ENCODE data around the gene GPR153.

The GPR153 gene

DNA sequence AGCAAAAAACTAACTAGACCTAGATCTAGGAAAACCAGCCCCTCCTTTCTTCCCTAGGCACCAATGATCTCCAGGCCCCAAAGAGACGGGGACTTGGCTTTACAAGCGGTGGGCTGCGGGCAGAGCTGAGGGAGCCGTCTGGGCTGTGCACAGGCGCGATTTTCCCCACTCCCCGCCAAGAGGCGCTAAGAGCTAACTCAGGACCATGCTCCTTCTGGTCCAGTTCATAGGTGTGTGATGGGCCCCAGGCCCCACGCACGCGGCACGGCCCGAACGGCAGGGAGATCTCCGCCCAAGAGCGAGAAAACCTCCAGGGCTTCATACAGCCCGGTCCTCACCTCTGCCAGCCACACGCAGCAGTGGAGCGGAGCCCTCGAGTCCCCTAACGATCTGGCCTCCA lies 7.5 kb upstream of the GPR153 start:
- no peak for DNase-seq

DNA sequence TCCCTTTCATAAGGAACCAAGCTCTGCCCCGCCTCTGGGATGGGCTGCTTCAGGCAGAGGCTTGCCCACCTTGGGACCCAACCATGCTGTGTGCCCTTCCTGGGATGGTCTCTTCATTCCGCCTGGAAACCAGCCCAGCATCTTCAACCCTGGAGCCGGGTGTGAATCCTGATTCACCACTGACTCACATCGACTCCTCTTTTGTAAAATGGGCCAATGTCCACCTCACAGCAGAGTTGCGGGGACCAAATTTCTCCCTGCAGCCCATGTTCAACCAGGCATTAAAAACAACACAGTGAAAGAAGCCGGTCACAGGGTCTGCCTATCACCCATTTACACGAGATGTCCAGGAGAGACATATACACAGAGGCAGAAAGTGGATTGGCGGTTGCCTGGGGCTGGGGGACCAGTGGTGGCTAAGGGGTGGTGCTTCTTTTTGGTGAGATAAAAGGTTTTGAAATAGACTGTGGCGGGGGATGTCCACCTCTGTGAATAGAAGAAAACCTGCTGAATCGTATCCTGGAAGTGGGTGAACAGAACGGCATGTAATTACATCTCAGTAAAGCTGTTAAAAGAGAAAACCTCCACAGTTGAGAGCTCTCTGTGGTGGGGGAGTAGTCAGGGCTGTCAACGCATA lies 6.9 kb upstream of the GPR153 start:
- DNase-seq = no peak

DNA sequence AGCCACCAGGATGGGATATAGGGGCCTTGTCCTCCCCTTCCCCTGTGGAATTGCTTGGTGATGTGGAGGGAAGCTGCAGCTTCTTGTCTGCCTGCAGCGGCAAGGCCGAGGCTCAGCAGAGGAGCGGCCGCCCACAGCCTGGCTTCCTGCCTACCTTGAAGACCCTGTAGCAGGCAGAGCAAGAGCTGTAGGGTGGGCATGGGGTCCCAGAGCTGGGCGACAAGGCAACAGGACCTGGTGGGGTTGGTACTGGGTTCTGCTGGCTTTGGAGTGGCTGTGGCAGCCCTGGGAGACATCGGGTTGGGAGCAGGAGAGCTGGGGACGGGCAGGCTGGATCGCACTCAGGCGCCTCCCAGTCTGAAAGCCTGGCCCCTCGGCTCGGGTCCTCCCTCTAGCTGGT lies 5.7 kb upstream of the GPR153 start:
- DNase-seq = no peak

DNA sequence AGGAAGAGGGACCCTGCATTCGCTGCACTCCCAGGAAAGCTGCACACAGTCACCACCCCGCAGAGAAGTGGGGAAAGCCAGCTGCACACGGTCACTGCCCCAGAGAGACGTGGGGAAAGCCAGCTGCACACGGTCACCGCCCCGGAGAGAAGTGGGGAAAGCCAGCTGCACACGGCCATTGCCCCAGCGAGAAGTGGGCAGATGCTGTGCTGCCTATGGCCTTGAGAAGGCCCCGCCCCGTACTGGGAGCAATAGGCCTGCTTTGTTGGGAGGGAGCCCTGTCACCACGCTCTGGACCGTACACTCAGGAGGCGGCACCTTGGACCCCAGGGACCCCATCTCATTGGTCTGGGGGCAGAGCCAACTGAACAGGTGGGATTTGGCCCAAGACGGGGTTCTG lies 4.3 kb upstream of the GPR153 start:
- DNase-seq = no peak

DNA sequence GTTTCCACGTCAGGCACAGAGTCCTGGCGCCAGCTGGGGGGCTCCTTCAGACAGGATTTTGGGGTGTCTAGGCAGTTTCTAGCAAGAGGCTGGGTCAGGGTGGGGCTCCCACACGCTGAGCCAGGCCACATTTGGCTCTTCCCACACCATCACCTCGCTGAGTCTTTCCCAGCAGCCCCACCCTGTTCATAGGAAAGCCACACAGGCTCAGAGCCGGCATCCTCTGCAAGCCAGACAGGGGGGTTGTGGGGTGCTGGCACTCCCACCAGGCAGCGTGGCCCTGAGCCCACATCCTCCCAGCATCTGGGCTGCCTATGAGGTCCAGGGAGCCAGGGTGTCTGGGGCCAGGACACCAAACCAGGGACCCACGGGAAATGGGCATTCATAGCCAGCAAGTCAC lies 2.8 kb upstream of the GPR153 start:
- DNase-seq = no peak

DNA sequence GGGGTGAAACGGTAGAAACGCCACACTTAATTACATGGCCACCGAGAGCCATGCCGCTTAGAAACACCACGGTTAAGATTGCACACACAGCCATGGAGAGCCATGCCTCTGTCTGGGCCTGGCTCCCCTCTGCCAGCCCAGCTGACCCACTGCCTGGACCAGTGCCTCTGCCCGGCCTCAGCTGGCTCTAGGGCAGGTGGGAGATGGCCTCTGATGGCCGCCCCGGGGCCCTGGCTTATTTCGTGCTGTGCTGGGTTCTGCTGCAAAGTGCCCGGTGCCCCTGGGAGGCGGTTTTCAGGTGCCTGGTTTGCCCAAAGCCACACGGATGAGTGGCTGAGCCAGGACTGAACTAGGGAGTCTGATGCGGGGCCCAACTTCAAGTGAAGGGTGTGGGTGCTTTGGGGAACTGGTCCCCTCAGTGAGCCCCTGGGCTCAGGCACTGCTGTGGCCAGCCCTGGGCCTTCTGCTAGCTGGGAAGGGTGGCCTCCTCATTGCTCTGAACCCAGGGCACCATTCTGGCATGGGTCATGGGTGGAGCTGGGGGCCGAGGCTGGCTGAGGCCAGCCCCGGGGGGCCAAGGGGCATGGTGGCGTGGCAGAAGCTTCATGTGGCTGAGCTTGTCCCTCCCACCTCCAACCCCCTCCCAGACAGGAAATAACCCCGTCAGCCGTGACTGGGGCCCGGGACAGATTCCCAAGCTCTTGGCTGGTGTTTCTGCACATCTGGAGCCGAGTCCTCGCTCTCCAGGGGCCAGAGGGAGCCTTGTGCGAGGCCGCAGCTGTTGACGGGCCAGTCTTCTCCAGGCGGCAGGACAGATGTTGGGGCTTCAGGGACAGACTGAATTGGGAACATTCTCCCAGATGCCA lies 1.9 kb upstream of the GPR153 start:
- no peak for DNase-seq

DNA sequence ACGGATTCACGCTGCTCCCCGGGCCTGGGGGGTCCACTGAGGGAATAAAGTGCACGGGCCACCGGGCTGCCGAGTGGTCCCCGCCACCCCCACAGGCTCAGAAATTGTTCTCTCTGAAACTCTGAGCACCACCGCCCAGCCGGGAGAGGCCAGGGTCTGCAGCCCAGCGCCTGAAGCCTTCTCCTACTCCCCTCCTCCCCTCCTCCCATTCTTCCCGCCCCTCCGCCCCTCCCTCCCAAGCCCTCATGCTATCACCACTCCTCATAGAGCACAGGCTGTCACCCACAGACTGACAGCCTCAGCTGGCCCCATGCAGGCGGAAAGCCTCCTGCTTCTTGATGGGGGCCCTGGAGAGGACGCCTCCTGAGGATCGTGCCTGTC lies 707 bp upstream of the GPR153 start:
- DNase-seq = no peak

DNA sequence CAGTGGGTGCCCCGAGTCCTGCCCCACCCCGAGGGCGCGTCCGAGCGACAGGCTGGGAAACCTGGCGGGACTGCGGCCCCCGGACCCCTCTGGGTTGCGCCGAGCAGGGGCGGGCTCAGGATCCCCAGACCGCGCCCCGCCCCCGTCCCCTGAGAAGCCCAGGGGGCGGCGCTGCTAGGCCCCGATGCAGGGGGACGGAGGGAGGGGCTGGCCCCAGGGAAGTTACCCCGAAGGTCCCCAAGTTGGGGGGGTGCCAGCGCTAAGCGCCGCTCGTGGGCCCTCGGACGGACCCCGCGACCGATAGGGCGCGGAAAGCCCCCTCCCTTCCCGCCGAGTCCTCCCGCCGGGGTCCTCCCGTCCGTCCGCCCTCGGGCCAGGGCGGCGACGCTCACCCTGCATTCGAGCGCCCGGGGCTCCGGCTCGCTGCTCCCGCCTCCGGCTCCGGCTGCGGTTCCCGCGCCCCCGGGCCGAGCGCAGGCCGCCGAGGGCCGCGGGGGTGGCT lies 414 bp downstream of the GPR153 start:
- no peak for DNase-seq

DNA sequence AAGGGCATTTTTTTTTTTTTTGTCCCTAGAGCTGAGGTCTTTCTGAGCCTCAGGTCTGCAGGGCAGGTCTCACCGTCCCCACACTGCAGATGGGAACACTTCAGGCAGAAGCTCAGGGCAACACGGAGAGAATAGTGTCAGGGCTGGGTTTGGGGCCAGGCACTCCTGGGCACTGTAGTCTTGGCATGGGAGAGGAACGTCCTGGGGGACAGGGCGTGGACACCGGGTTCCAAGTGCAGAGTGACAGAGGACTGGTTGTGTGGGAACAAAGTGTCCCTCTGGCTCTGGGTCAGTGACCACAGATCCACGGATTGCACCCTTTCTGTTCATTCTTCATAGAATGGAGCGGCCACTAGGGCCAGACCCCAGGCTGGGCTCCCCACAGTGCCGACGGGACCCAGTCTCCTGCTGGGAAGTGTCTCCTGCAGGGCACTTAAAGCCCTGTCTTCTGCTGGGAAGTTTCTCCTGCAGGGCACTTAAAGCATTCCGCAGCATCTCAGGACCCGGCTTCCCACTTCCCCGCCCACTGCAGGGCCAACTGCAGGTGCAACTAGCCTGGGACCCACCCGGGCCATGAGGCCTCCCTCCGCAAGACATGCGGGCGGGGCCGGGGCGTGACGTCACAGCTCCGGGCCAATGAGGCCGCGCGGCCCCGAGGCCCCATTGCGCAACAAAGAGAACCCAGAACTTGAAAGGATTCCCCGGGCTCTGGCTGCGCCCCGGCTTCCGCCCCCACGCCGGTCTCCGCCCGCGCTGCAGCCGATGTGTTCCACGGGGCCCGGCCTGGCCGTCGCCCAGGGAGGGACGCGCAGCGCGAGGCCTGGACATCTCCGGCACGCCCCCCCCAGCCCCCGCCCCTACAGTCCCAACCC lies 1.2 kb downstream of the GPR153 start:
- DNase-seq = peak; percentile 83

DNA sequence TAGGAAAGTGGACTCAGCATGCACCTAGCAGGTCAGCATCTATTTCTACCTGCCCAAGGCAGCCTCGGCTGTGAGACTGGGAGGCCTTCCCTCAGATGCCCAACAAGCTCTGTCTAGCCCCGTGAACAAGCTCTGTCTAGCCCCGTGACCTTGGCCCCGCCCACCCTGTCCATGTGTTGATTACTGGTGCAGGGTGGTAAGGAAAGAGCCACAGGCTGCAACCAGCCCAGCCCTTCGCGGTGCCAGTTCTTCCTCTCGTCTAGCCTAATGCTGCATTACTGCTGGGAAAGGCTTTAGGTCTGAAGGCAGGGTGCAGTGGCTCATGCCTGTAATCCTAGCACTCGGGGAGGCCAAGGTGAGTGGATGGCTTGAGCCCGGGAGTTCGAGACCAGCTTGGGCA lies 2.2 kb downstream of the GPR153 start:
- DNase-seq = no peak

DNA sequence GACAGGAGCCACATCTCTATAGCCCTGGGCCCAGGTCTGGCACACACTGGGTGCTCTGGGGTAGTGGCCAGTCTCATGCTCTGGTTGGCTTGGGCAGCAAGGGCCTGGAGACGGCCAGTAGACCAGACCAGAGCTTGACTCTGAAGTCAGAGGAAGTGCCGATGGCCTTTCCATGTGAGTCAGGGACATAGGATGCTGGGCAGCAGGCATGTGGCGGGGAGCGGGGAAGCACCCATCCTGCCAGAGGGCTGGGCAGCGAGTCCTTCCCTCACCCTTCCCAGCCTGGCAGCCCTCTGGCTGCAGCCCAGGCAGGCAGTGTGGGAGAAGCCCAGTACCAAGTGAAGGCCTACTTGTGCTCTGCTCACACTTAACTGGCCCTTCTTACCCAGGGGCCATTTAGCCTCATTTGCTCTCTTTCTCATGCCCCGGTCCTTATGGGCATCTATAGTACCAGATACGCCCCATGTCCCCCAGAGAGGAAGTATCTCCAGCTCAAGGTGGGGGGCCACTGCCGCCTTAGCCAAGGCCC lies 3.3 kb downstream of the GPR153 start:
- DNase-seq = no peak

DNA sequence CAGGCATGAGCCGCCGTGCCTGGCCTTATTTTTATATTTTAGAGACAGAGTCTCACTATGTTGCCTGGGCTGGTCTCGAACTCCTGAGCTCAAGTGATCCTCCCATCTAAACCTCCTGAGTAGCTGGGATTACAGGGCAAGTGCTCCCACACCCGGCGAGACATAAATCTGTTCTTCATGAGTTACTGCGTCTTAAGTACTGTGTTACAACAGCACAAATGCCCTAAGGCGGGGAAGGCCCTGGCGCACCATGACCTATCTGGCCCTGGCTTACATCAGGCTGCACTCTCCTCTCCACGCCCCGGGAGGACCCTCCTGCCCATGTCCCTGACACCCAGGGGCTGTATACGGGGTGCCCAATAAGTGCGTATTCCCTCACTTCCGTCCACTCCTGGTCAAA lies 4.3 kb downstream of the GPR153 start:
- DNase-seq = no peak

DNA sequence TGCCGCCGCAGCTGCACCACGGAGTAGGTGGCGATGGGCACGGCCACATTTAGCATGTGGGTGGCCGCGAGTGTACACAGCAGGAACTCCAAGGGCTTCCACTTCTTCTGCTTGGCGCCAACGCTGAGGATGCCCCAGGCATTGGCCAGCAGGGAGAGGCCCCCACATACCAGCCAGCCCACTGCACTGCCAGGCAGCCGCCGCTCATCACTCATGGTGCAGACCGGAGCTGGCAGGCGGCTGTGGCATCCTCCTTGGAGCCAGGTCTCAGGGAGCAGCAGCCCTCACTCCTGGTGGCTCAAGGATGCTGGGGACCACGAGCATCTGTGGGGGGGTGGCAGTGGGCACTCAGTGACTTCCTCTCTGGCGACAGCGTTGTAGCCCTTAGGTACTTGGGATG lies 6.2 kb downstream of the GPR153 start:
- no peak for DNase-seq

DNA sequence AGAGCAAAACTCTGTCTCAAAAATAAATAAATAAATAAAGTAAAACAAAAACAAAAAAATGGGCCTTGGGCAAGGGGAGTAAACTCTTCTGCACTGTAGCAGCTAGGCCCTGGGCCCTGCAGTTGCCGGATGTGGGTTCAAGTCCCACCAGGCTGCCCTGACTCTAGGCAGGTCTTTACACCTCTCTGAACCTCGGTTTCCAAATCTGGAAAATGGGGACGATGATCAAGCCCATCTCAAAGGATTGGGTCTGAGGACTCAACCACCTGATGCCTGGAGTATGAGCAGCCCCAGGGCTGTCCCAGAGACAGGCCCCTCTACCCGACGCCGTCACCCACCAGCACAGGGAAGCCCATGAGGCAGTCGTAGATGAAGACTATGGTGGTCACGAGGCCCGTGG lies 7.5 kb downstream of the GPR153 start:
- no peak for DNase-seq

DNA sequence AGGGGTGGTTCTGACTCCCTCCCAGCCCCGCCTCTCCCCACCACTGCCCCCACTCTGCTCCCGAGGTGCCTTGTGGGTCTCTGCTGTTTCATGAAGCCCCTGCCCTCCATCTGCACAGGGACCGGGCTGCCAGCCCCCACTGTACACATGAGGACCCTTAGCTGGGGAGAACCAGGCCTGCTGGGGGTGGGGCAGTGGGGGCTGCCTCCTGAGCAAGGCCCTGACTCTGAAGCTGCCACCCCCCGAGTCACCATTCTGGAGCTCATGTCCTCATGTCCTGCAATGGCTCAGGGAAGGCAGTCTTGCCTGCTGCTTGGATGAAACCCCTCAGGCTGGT lies 8.6 kb downstream of the GPR153 start:
- DNase-seq = no peak

DNA sequence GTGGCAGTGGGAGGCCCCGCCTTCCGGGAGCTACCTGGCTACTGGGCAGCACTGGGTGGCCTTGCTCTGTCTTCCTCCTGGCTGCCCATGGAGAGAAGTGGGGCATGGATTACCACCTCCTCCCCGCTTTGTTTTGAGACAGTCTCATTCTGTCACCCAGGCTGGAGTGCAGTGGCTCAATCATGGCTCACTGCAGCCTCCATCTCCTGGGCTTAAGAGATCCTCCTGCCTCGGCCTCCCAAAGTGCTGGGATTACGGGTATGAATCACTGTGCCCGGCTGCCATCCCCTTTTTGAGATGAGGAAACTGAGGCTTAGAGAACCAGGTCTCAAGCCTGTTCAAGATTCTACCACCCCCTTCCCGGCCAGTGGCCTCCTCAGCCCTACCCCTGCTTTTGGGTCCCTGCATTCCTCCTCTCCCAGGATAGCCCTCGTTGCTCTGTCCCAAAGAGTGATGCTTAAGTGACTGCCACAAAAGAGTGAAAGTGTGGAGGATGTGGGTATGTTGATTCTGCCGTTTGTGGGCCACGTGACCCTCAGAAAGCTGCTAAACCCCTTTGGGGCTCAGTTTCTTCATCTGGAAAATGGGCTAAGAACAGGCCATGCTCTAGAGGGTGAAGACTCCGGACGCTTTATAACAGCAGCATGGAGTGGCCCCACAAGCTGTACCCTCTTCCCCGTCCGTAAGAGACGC lies 9.1 kb downstream of the GPR153 start:
- DNase-seq = no peak

DNA sequence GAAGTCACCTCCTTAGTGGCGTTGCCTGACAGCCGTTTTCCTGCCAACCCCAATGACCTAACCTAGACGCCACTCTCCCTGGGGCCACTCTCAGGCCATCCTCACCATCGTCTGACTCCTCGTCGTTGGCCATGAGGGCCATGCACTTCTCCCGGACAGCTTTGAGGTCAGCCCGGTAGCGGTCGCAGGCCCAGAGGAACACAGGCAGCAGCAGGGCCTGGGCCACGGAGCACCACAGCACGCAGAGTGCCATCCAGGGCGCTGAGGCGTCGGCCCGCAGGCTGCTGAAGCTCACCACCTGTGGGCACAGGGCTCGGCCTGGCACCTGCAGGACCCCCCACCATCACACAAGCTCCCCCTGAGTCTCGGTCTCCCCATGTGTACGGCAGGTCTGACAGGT lies 9.7 kb downstream of the GPR153 start:
- DNase-seq = no peak

DNA sequence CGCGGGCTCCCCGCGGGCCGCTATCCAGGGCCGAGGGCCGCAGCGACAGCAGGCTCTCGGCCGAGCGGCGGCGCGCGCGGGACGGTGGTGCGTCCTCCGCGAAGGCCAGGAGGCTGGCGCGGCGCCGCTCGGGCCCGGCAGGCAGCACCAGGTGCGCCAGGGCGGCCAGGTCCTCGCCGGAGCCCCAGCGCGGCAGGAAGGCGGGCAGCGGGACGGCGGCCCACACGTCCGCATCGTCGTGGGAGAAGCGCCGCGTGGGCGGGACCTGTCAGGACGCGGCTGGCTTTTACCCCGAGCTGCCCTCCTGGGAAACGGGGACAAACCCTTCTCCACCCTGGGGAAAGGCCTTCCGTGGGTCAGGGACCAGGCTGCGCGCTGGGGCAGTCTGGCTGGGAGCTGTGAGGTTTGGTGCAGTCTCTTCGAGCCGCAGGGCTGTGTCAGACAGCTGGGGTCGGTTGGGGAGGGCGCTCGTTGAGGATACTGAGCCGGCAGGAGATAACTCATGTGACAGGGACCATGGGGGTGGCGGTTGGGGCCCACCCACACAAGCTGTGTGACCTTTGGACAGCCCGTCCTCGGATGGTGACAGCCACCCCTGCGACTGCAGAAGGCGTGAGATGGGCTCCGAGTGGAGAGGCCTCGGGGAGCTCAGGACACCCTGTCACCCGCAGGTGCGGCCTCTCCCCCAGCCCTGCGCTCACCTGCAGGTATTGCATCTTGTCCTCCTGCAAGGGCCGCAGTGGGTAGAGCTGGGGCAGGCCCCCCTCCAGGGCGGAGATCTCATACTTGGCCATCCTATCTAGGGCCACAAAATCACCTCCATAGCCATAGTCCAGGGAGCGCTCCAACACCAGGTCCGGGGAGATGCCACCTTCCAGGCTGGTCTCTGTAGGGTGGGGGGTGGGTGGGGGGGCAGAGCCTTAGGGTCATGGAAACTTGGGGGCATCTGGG lies 10.9 kb downstream of the GPR153 start:
- DNase-seq = no peak

DNA sequence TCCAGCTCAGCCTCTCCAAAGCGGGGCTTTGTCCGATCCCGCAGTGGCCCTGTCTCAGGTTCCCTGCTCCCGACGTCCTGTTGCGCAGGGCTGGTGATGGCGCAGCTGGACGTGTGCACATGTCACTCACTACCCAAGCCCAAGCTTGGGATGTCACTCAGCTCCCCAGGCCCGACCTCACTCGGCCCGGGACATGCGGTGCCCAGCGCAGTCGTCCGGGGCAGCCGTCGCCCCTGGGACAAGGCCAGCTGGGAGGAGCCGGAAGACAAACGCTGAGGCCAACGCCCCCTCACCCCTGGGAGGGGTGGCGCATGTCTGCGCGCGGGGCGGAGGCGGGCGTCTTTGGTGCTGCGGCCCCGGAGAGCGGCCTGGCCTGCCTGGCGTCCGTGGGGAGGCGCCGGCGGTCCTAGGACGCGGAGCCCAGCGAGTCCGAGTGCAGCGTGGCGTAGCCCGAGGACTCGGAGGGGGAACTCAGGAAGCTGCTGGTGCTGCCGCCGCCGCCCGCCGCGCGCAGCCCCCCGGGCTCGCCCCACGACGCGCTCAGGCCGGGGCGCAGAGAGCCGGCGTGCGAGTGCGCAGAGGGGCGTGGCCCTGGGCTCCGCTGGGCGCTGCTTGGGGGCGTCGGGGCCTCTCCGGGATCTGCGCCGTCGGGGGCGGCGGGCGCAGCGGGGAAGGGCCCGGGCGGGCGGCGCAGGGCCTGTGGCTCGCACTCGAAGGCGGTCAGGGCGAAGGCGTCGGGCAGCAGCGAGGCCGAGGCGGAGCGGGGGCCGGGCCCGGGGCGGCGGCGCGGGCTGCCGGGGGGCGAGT lies 11.8 kb downstream of the GPR153 start:
- DNase-seq = no peak

DNA sequence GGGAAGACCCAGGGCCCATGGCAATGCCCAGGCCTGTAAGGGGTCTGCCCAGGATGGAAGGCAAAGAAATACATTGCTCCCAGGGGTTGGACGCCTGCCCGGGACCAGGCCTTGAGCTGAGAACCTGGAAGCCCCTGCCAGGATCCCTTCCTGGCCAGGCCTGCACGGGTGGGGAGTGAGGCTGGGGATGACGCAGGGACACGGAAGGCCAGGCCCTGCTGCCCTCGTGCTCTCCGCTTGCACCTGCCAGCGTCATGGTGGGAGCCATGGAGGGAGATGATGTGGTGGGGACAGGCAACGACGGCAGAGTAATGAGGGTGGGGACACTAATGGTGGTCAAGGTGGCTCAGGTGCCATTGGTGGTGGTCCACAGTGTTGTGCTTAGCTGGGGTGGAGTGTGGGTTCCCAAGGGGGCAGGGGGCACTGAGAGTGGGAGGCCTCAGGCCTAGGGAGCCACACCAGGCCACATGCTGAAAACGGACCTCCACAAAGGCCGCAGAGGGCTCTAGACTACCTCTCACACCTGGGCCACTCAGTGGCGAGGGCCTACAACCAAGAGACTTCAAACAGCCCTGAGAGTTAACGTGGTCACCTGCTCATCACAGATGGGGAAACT lies 12.6 kb downstream of the GPR153 start:
- no peak for DNase-seq
